GM12872 (cell line): Measurements from ENCODE around the gene RNF121.
A peak's percentile ranks its signal among the peaks of the same experiment; 100 is the strongest.

ENCODE experiments used
- TF ChIP-seq, protein P1 (sequence below): IDR thresholded peaks from 3 replicates; pipeline ENCODE4 v1.5.1; 2011; ENCODE audit warnings: low read depth, mild to moderate bottlenecking, low read length, moderate library complexity; ENCODE audit not compliant: insufficient read depth

The RNF121 gene

DNA sequence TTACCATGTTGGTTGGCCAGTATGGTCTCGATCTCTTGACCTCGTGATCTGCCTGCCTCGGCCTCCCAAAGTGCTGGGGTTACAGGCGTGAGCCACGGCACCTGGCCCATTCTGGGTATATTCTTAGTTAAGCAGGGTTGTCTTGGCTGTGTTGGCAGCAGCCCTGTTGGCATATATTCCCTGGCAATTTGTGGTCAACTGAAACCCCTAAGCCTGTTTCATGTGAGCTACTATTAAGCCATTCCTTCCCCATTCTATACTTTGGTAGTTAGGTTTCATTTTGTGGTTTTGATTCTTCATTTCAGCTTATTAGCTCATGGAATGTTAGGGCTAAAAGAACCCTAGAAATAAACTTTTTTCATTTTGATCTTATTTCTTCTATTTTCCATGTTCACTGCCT is 47.7 kb downstream of the RNF121 start:
- TF ChIP-seq, protein P1, sequence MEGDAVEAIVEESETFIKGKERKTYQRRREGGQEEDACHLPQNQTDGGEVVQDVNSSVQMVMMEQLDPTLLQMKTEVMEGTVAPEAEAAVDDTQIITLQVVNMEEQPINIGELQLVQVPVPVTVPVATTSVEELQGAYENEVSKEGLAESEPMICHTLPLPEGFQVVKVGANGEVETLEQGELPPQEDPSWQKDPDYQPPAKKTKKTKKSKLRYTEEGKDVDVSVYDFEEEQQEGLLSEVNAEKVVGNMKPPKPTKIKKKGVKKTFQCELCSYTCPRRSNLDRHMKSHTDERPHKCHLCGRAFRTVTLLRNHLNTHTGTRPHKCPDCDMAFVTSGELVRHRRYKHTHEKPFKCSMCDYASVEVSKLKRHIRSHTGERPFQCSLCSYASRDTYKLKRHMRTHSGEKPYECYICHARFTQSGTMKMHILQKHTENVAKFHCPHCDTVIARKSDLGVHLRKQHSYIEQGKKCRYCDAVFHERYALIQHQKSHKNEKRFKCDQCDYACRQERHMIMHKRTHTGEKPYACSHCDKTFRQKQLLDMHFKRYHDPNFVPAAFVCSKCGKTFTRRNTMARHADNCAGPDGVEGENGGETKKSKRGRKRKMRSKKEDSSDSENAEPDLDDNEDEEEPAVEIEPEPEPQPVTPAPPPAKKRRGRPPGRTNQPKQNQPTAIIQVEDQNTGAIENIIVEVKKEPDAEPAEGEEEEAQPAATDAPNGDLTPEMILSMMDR: no peak

DNA sequence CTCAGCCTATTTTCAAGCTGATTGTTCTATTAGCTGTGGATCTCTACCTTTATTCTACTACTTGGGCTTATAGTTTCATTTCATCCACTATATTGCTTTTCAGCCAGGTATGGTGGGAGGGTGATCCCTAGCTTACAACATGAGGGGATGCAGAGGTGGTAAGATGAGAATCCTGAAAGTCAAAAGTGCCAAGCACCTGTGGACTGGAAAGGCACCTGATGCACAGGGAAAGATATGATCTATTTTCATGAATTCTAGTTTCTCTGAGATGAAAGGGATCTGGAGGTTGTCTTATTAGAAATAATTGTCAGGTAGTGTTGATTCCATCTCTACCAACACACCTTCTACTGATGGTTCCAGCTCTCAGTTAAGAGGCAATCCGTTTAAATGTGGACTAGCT is 48.2 kb downstream of the RNF121 start:
- TF ChIP-seq, protein P1: no peak

DNA sequence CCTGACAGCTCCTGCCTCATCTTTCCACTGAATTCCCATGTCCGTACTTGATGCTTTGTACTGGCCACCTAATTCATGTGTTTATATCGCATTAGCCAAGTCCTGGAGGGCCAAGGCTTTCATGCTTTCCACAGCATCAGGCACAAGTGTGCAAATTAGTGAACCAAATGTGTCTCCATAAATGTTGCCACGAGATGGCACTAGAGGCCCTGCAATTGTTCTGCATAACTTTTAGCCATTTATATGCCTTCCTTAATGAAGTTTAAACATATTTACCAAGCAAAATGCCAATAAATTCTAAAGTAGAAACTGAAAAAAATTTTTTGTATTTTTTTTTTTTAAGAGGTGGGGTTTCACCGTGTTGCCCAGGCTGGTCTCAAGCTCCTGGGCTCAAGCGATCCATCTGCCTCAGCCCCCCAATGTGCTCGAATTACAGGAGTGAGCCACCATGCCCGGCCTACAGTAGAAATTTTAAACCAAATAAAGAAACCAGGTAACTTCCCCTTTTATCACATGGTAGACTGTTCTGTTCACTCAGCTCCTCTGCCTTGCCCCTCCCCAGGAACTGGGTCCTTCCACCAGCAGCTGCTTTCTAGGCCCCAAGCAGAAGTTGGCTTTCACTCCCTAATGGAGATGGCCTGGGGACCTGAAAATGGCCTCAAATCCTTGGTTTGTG is 49.0 kb downstream of the RNF121 start:
- TF ChIP-seq, protein P1: peak; percentile 66

DNA sequence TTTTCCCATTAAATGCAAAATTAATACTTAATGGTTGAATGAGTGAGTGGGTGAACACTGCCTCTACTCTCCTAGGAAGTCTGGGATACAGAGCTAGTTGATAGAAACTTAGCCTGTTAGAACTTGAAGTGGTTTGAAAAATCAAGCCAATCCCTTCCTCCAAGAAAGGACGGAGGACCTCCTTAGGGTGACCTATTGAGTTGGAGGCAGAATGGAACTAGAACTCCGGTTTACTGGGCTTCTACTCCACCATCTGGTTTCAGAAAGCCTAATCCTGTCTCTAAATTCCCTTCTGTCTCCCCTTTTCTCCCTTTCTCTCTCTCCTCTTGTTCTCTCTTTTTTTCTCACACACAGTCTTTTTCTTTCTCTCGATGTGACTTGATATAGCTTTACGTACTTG is 50.2 kb downstream of the RNF121 start:
- TF ChIP-seq, protein P1: no peak

DNA sequence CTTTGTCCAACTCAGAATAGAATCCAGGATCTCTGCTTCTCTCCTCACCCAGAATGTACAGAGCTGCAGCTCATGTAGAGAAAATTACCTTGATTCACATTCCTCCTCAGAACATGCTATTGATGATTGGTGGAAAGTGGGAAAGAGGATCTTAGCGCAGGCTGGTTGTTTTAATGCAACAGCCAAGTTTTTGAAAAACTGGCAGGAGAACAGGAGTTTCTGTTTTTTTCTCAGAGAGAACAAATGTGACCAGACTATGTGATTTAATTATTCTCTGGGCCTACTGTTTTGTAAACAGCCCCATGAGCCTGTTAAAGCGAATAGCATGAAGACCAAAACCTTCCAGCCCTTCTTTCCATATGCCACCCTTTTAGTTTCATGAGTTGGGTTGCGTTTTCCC is 50.8 kb downstream of the RNF121 start:
- TF ChIP-seq, protein P1: no peak

DNA sequence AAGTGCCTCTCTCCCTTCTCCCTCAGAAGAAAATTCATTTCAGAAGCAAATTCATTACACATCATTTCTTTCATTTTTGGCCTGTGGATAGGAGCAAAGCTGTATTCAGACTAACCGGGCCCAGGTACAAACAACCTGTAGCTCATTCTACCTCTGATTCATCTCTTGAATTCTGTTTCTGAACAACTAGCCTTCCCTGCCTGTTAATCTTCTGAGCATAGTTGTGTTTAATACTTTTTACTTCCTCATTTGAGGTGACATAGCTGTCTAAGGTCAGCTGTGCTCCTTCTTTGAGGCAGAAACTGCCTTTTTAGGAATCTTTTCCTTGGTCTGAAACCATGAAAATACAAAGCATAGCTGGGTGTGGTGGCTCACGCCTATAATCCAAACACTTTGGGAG is 57.3 kb downstream of the RNF121 start:
- TF ChIP-seq, protein P1: no peak

DNA sequence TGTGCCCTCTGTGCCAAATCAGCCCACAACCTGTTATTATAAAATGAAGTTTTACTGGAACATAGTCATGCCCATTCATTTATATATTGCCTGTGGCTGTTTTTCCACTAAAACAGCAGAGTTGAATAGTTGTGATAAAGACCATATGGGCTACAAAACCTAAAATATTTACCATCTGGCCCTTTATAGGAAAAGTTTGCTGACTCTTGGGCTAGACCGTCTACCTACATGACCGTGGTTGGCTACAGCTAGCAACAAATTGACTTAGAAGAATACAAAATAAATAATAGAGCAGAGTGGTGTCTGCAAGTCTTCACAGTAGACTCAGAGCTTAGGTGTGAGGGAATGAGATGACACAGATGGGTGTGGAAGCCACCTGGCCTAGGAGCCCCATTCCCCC is 58.7 kb downstream of the RNF121 start:
- TF ChIP-seq, protein P1: no peak
